ENCODE data around the gene NAGS.
"Not testable (repeated sequence)": the region's sequence is repeated elsewhere in the genome, so short reads cannot be mapped to it uniquely, and the experiment has no call there.

Gene NAGS

DNA sequence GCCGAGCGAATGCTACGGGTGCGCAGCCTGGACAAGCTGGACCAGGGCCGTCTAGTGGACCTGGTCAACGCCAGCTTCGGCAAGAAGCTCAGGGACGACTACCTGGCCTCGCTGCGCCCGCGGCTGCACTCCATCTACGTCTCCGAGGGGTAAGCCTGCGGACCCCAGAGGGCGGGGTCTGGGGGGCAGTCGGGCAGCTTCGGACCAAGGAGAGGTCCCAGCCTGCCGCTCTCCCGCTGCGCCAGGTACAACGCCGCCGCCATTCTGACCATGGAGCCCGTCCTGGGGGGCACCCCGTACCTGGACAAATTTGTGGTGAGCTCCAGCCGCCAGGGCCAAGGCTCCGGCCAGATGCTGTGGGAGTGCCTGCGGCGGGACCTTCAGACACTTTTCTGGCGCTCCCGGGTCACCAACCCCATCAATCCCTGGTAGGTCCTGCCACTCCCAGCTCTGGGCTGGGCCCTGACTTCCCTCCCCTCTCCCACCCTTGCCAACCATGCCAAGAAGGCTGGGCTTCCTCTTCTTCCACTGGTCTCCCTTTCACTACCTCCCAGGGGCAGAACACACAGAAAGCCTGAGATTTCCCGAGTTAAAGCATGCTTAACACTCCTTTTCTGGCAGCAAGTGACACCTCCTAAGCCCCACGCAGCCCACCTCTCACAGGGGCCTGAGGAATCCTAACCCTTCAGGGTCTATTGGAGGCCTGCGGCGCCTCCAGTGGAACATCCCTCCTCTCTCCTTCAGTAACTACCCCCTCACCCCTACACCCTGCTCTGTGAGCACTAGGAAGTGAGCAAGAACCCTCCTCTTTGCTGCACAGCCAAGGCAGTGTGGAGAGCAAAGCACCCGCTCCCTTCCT, 3.2 kb downstream of the NAGS start:
- no peak for DNase-seq (ENCODE audit: low read depth)

- DNase-seq (ENCODE audit: low read depth): no peak
These were observed 3.9 kb downstream of the NAGS start for GRCh38 chr17:44008205-44008909.

GRCh38 chr17:44010966-44011647, 6.7 kb downstream of the NAGS start:
- DNase-seq (ENCODE audit: low read depth): no peak

DNA sequence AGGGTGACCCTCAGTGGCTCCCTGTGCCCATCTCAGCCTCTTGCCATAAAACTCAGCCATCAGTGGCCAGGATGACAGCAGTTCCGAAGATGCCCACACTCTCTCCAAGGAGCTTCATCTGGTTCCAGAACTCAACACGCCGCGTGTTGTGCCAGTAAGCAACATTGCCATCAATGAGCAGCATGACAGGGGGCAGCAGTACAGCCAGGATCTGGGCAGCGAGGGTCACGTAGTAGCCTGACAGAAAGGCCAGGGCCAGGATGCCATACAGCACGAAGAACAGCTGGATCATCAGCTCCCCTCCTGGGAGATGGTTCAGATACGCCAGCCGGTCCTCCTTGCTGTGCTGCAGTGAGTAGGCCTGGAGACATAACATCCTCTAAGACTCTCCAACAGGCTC, 7.5 kb downstream of the NAGS start:
- no peak for DNase-seq (ENCODE audit: low read depth)

GRCh38 chr17:44012391-44012790, 8.0 kb downstream of the NAGS start:
- no peak for DNase-seq (ENCODE audit: low read depth)

DNA sequence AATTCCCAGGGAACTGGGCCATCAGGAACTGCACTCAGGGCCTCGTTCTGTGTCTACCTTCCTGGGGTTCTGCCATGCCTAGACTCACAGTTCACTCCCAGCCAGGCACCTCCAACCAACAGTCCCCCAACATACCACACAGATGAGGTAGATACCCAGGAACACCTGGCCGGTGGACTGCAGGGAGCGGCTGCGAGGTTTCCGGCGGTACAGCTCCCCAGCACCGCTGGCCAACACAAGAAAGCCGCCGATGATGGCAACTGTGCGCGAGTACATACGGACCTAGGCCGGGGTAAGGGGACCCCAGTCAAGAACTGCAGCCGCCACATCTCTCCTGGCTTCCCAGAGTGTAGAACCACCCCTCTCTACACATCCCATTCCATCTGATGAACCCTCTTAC, 8.5 kb downstream of the NAGS start:
- DNase-seq (ENCODE audit: low read depth): no peak

- DNase-seq (ENCODE audit: low read depth): no peak
These were observed 9.7 kb downstream of the NAGS start for GRCh38 chr17:44014133-44014436.

GRCh38 chr17:44014437-44015172, 10.2 kb downstream of the NAGS start, which contains the start of gene TMEM101:
Gene TMEM101, minus strand, starts transcription at chr17:44014963. Its CDS starts 11 bp downstream, at chr17:44014952.
- peak; percentile 71 for DNase-seq (ENCODE audit: low read depth)

GRCh38 chr17:44021227-44021626, 16.8 kb downstream of the NAGS start:
- not testable (repeated sequence) for DNase-seq (ENCODE audit: low read depth)

- no peak for DNase-seq (ENCODE audit: low read depth)
These were observed 17.8 kb downstream of the NAGS start for GRCh38 chr17:44022246-44022645.

DNA sequence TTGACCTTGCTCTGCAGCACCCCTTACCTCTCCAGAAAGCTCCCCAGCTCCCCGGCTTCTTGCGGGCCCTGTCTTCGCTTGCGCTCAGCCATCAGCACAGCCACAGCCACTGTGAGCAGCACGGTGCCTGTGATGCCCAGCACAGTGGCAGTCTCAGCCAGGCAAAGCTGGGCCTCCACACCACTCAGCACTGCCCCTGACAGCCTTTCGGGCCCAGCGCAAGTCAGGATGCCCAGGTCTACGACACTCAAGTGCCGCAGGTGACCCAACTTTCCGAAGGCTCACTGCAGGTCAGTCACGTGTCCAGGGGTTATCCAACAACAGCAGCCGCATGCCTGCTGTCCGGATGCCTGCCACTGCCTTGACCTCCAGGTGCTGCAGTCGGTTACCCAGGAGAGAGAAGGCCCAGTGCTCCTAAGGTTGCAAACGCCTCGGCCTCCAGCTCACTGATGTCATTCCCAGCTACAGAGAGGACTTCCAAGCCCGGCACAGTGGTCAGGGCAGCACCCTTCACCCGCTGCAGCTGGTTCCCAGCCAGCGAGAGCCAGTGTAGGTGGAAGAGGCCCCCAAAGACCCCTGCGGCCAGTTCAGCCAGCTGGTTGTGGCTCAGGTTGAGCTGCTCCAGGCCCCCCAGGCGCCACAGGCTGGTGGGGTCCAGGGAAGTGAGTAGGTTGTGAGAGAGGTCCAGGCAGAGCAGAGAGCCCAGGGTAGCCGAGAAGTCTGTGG, 19.3 kb downstream of the NAGS start:
- no peak for DNase-seq (ENCODE audit: low read depth)

- no peak for DNase-seq (ENCODE audit: low read depth)
These were observed 19.8 kb downstream of the NAGS start for GRCh38 chr17:44024271-44024663.

DNA sequence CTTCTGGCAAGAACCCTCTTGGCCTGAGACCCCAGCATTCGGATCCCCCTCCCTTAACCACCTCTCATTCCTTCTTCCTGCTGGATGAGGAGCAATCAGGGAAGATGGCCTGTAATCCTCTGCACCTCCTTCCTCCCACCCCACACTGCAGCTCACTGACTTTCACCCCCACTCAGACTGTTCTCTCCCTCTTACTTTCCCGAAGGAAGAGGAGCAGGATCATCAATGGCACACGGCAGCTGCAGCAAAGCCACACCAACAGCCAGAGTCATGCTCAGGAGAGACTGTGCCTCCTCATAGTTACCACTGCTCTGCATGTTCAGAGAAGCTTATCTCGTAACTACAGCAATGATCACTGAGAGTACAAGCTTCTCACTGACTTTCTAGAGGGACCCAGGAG, 20.4 kb downstream of the NAGS start:
- DNase-seq (ENCODE audit: low read depth): no peak

DNA sequence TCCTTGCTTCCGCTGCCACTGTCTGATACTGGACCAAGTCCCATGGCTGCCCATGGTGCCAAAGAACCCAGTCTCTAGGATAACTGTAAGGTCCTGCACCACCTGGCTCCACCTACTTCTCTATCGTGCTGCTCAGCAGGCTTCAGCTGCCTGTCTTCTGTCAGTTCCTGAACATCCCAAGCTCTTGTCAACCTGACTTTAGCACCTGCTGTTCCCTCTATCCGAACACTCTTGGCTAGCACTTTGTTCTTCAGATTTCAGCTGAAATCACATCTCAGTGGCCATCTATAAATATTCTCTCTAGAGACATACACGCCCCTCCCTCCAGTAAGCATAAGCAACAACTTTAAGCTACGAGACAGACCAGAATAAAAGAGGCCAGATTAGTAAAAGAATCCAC, 25.3 kb downstream of the NAGS start:
- DNase-seq (ENCODE audit: low read depth): no peak

DNA sequence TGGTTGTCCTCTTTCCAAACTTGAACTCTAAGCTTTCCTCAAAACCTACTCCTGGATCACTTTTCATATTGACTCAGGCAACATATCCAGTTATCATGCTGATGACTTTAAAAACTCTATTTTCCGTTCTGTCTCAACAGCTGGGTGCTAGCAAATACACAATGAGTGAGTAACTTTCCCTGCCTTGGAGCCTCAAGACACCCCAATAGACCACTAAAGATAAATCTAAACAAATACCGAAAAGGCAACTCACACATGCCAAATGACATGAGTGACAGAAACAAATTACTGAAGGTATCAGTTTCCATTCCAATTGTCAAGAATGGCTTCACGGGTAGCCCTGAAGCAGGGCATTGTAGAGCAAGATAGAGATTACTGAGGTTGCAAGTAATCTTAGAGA, 26.1 kb downstream of the NAGS start:
- no peak for DNase-seq (ENCODE audit: low read depth)

DNA sequence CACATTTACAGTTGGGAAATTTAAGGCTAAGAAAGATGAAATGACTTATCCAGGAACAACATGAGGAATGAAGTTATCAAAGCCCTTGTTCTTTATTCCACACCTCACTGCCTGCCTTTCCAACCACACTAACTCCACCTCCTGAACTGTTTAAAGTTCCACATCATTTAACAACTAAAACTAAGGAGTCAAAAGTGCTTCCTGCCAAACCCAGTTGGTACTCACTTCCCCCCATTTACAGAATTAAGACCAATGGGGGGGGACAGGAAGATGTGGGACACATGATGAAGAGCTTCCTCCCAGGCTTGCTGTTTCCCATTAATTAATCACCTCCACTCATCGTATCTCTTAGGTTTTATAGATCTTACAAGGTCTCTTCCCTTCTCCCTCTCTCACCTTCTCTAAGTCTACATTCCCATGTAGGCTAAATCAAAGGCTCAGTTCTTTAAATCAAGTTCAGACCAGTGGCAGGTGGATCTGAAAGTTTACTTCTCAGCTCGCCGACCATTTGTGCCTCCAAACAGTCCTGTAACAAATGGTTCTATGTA, 29.5 kb downstream of the NAGS start:
- DNase-seq (ENCODE audit: low read depth): no peak

GRCh38 chr17:44034688-44035087, 30.3 kb downstream of the NAGS start:
- not testable (repeated sequence) for DNase-seq (ENCODE audit: low read depth)

DNA sequence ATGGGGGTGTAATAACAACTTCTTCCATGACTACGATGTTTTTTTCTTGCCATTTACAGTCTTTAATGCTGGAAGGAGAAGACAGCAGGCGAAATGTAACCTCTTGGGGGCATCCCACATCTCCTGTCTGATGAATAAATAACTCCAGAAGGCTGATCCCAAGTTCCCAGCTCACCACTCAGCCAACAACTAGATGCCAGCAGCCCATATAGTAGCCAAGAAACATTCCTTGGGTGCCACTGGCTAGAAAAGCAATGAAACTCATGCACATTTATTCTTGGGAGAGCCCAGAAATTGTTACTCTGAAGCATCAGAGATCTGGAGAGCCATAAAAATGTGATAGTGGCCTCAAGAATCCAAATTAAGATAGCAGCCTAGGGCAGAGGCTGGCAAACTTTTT, 33.0 kb downstream of the NAGS start:
- no peak for DNase-seq (ENCODE audit: low read depth)

DNA sequence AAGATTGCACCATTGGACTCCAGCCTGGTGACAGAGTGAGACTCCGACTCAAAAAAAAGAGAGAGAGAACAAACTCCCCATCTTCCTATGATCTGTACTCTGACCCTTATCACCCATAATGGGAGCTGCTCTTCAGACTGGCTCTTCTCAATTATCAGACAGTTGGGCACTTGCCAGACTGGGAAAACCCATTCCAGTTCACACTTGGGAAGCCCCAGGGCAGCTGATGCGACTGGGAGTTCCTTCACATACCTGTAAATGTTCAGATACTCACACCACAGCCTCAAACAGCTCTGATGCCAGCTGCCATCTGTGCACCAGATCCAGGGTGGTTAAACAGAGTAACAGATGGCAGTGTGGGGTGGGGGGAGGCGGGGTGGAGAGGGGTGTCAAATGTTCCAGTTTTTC, 34.2 kb downstream of the NAGS start:
- DNase-seq (ENCODE audit: low read depth): no peak

GRCh38 chr17:44039829-44040635, 35.6 kb downstream of the NAGS start:
- DNase-seq (ENCODE audit: low read depth): no peak

Data from stimulated activated CD8-positive, alpha-beta memory T cell treated with anti-CD3 and anti-CD28 coated beads, Interleukin-4, amount 100 ng/mL, for 24 hours (primary cell).